Panc1 (cell line): ENCODE data around the gene KLF9. TPM values are rescaled to one million over a fixed set of nuclear protein-coding genes. Genes with fewer than 3 reads are reported as not detected.

ENCODE experiments used
- ATAC-seq: fragments of 200-7000 bp; cut with Tn5 transposase; 2 replicates; pipeline ENCODE4 v1.9.1; 2020; ENCODE audit warnings: mild to moderate bottlenecking, moderate library complexity
- BruUV-seq: library from RNA; stranded (reverse); fragments of 400-500 nt; replicated peaks from 2 replicates; lab custom pipeline; 2021; lab: Mats Ljungman, UMichigan
- CTCF ChIA-PET: fragments of 300-600 bp; sonication (Branson Sonifier 250); formaldehyde crosslinking; loops from one replicate; lab custom pipeline; 2022; ENCODE audit warnings: antibody characterized with exemption; lab: Charles Lee
- POLR2A ChIA-PET: fragments of 300-600 bp; sonication (Branson Sonifier 250); formaldehyde crosslinking; loops from one replicate; lab custom pipeline; 2022; ENCODE audit warnings: antibody characterized with exemption; lab: Charles Lee
- DNase-seq: peaks from one replicate; pipeline ENCODE4 v3.0.0-alpha.2; 2010; ENCODE audit warnings: low read depth, low spot score
- H3K27ac ChIP-seq: 2 replicates; pipeline ENCODE4 v1.5.1; 2011; ENCODE audit warnings: mild to moderate bottlenecking, low read length, inconsistent platforms
- H3K27me3 ChIP-seq: fragments of 200-500 bp; sonication (Bioruptor generic); 2 replicates; pipeline ENCODE4 v1.6.0; 2014; ENCODE audit warnings: low read length, inconsistent platforms; ENCODE audit not compliant: control insufficient read depth, insufficient read depth
- H3K36me3 ChIP-seq: fragments of 200-500 bp; sonication (Bioruptor generic); 2 replicates; pipeline ENCODE4 v1.5.1; 2014; ENCODE audit warnings: inconsistent platforms, mild to moderate bottlenecking, low read length, moderate library complexity; ENCODE audit not compliant: control insufficient read depth, insufficient read depth
- H3K4me1 ChIP-seq: 2 replicates; pipeline ENCODE4 v1.5.1; 2011; ENCODE audit warnings: inconsistent platforms, mild to moderate bottlenecking, low read length, moderate library complexity; ENCODE audit not compliant: control insufficient read depth, insufficient read depth
- H3K4me3 ChIP-seq, 2 experiments: 2 replicates each; pipeline ENCODE4 v1.5.1; 2011 to 2012; ENCODE audit warnings: low read depth in 2 of 2, low read length in 2 of 2, mild to moderate bottlenecking in 2 of 2, inconsistent platforms in 1 of 2, moderate library complexity in 1 of 2
- H3K9me3 ChIP-seq: fragments of 200-500 bp; sonication (Bioruptor generic); 2 replicates; pipeline ENCODE4 v1.5.1; 2014; ENCODE audit warnings: low read depth, mild to moderate bottlenecking, inconsistent platforms, low read length, moderate library complexity; ENCODE audit not compliant: control insufficient read depth, insufficient read depth
- CTCF ChIP-seq: fragments of 450-650 bp; IDR thresholded peaks from 2 replicates; pipeline ENCODE4 v1.5.1; 2017; ENCODE audit warnings: mild to moderate bottlenecking
- POLR2AphosphoS5 ChIP-seq: IDR thresholded peaks from 2 replicates; pipeline ENCODE4 v1.6.1; 2012; ENCODE audit warnings: mild to moderate bottlenecking, low read depth, low read length, moderate library complexity
- REST ChIP-seq, 2 experiments: IDR thresholded peaks; 2 replicates each; pipeline ENCODE4 v1.6.1; 2011 to 2012; ENCODE audit warnings: low read depth in 2 of 2, control low read depth in 1 of 2, low read length in 1 of 2, mild to moderate bottlenecking in 1 of 2, moderate library complexity in 1 of 2; ENCODE audit not compliant: insufficient read depth in 1 of 2
- SIN3A ChIP-seq: IDR thresholded peaks from 2 replicates; pipeline ENCODE4 v1.6.1; 2012; ENCODE audit warnings: low read depth, mild to moderate bottlenecking, low read length, moderate library complexity, borderline replicate concordance; ENCODE audit not compliant: insufficient read depth
- TCF7L2 ChIP-seq: IDR thresholded peaks from 2 replicates; pipeline ENCODE4 v1.6.1; 2011; ENCODE audit warnings: mild to moderate bottlenecking, low read depth, low read length, inconsistent platforms
- in situ Hi-C: cut with HindIII; loops from 2 replicates; pipeline ENCODE4 v1.10.0; 2016; ENCODE audit warnings: low sequenced_read_pairs, low pct_unique_long_range_greater_than_20kb
- intact Hi-C: fragments of 100-400 bp; cut with micrococcal nuclease; formaldehyde crosslinking; loops from one replicate; pipeline ENCODE4 v1.10.0; 2022; ENCODE audit not compliant: unreplicated experiment
- total RNA-seq: library from RNA; stranded (reverse); gene quantifications from one replicate; pipeline ENCODE4 v1.2.1, GENCODE V29; 2021; ENCODE audit not compliant: unreplicated experiment

Gene KLF9
- total RNA-seq, 1 experiment from 2014 or later: 0.95 TPM

- no peaks in the 10 kb centered on the region for H3K27me3 ChIP-seq
- no peaks in the 10 kb centered on the region for H3K9me3 ChIP-seq
- BruUV-seq: no TSS peak
- DNase-seq: no peak
- TF ChIP-seq POLR2AphosphoS5 (no peak), REST (IDR thresholded peaks at IDR 0.05; ENCODE audit: insufficient read depth in 1 of 2, low read depth in 2 of 2, low read length in 1 of 2) (no peak), SIN3A (no peak), CTCF (no peak), TCF7L2 (no peak)
- ChIA-PET CTCF (no interaction called here), POLR2A (no interaction called here)
- ATAC-seq: no peak
- H3K4me1 ChIP-seq: no peaks in the 10 kb centered on the region
- intact Hi-C loops (no loop called here), in situ Hi-C loops (no loop called here)
- no peak overlapping the region for H3K27ac ChIP-seq
- no peaks in the 10 kb centered on the region for H3K36me3 ChIP-seq
- H3K4me3 ChIP-seq: no peak overlapping the region
These were observed 47.8 kb upstream of the KLF9 start for GRCh38 chr9:70462300-70462699.

- ChIA-PET CTCF (no interaction called here), POLR2A (no interaction called here)
- Histone ChIP-seq H3K36me3 (no peaks in the 10 kb centered on the region), H3K27me3 (no peaks in the 10 kb centered on the region), H3K4me1 (no peaks in the 10 kb centered on the region), H3K27ac (no peak overlapping the region), H3K4me3 (no peak overlapping the region), H3K9me3 (no peaks in the 10 kb centered on the region)
- DNase-seq (no peak), ATAC-seq (no peak)
- in situ Hi-C loops: no loop called here
- TF ChIP-seq REST (IDR thresholded peaks at IDR 0.05; ENCODE audit: insufficient read depth in 1 of 2, low read depth in 2 of 2, low read length in 1 of 2) (no peak), SIN3A (no peak), TCF7L2 (no peak), CTCF (no peak), POLR2AphosphoS5 (no peak)
- intact Hi-C loops: no loop called here
- no TSS peak for BruUV-seq
These were observed 42.8 kb upstream of the KLF9 start for GRCh38 chr9:70457235-70457634.
